ENCODE measurements around the gene CRELD1. TPM values are rescaled to one million over a fixed set of nuclear protein-coding genes. Genes with fewer than 3 reads are reported as not detected.

Gene CRELD1
- total and polyA plus RNA-seq, 2 of the 13 experiments (the other 11 are each of a cell fraction or from before 2014, with no cell fraction given), result 27.1 to 61.9 TPM

DNA sequence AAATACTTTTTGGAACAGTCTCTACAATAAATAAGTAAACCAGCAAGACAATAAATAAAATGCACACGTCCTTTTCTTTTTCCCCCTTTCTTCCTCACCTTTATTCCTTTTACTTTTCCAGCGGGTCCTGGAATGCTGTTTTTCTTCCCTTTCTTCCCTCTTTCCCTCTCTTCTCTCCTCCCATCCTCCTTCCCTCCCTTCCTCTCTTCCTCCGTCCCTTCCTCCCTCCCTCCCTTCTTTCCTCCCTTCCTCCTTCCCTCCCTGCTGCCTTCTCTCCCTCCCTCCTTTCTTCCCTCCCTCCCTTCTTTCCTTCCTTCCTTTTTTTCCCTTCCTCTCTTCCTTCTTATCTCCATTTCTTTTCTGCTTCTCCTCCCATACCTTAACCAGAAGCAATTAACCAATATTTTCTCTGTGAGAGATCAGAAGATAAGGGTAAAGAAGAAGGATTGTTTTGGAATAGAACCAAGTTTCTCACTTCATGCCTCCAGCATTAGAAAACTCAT is 34.3 kb upstream of the CRELD1 start:
- in situ Hi-C loops (cut with HindIII; ENCODE audit: extremely low pct_ligation_motif_present, low pct_unique_long_range_greater_than_20kb) (loop anchor here (5.0 kb wide), 1 partner anchor 37 kb away; no protein-coding TSS in a partner anchor), intact Hi-C loops (cut with micrococcal nuclease; ENCODE audit: unreplicated experiment) (loop anchor here (2.0 to 5.0 kb wide), 2 partner anchors 15 to 33 kb away; partner anchors contain the start of gene CRELD1)
- DNase-seq (ENCODE audit: low spot score), result no peak
- peak overlapping the region; percentile 98 for H3K4me2 ChIP-seq (ENCODE audit: low read depth, low read length)
- H3K27me3 ChIP-seq (ENCODE audit: control insufficient read depth in 1 of 2, insufficient read depth in 2 of 2, low read length in 2 of 2), result no peaks in the 10 kb centered on the region; a peak in 1 of 5 replicates
- H3K4me1 ChIP-seq (ENCODE audit: insufficient read depth, low read length), result peaks cover 86% of the 10 kb centered on the region
- H3K27ac ChIP-seq (ENCODE audit: extremely low read length, insufficient read depth, low read length), result peak overlapping the region; percentile 100
- H4K20me1 ChIP-seq (ENCODE audit: insufficient read depth, low read length), result no peaks in the 10 kb centered on the region
- TF ChIP-seq PCBP2 (optimal IDR thresholded peaks at IDR 0.05; ENCODE audit: low read depth, low read length, poor library complexity, severe bottlenecking), result peak; percentile 96
- no peak for TF ChIP-seq THAP11 (CRISPR knock-in tag; IDR thresholded peaks at IDR 0.05)
- peak; percentile 69 for TF ChIP-seq HNRNPK (IDR thresholded peaks at IDR 0.05; ENCODE audit: low read depth, low read length, poor library complexity, severe bottlenecking)
- TF ChIP-seq PCBP1 (IDR thresholded peaks at IDR 0.05; ENCODE audit: borderline replicate concordance, low read depth, low read length), result 0 out of 2 replicates have a peak, but pooled peaks have one; percentile 81
- TF ChIP-seq ZNF33B (CRISPR knock-in tag; IDR thresholded peaks at IDR 0.05), result no peak
- TF ChIP-seq ZNF512 (CRISPR knock-in tag; IDR thresholded peaks at IDR 0.05), result 0 out of 2 replicates have a peak, but pooled peaks have one; percentile 56
- TF ChIP-seq ZNF710 (CRISPR knock-in tag; IDR thresholded peaks at IDR 0.05; ENCODE audit: borderline replicate concordance), result peak; percentile 91
- TF ChIP-seq, protein P1, sequence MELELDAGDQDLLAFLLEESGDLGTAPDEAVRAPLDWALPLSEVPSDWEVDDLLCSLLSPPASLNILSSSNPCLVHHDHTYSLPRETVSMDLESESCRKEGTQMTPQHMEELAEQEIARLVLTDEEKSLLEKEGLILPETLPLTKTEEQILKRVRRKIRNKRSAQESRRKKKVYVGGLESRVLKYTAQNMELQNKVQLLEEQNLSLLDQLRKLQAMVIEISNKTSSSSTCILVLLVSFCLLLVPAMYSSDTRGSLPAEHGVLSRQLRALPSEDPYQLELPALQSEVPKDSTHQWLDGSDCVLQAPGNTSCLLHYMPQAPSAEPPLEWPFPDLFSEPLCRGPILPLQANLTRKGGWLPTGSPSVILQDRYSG (CRISPR knock-in tag; IDR thresholded peaks at IDR 0.05), result no peak
- POLR2A ChIA-PET, result interaction anchor here (0.8 to 9.3 kb wide), 3 partner anchors 14 to 36 kb away, joined by 3 to 298 read pairs (median 153); partner anchors contain the start of gene IL17RC
- no peak overlapping the region for H2AFZ ChIP-seq (ENCODE audit: low read length)
- peak overlapping the region; percentile 34 to 67 (median 41) for H3K4me3 ChIP-seq (replicated peaks in 1 of 3; ENCODE audit: insufficient read depth in 1 of 3, low read depth in 2 of 3, low read length in 3 of 3)
- H3K79me2 ChIP-seq (ENCODE audit: insufficient read depth, low read length), result peaks cover 15% of the 10 kb centered on the region
- no peaks in the 10 kb centered on the region for H3K9me3 ChIP-seq (ENCODE audit: low read length)
- no TSS peak for BruUV-seq (replicated peaks)
- peak overlapping the region; percentile 85 for H3K9ac ChIP-seq (ENCODE audit: insufficient read depth, low read depth, low read length)
- FAIRE-seq, result no peak
- no peak for ATAC-seq
- H3K36me3 ChIP-seq (replicated peaks in 1 of 2; ENCODE audit: control insufficient read depth in 1 of 2, insufficient read depth in 2 of 2, low read length in 2 of 2), result no peaks in the 10 kb centered on the region; a peak in 1 of 5 replicates
- 11% methylated on average over 3 of the region's 3 CpGs for WGBS (ENCODE audit: low lambda C conversion rate)
- CTCF ChIA-PET (ENCODE audit: low intra/inter-chr PET ratio, low total read pairs), result no interaction called here
